Measurements from ENCODE around the gene HAPLN3. TPM values are rescaled to one million over a fixed set of nuclear protein-coding genes. Genes with fewer than 3 reads are reported as not detected.
"Not testable (repeated sequence)": the region's sequence is repeated elsewhere in the genome, so short reads cannot be mapped to it uniquely, and the experiment has no call there.

Gene HAPLN3, protein sequence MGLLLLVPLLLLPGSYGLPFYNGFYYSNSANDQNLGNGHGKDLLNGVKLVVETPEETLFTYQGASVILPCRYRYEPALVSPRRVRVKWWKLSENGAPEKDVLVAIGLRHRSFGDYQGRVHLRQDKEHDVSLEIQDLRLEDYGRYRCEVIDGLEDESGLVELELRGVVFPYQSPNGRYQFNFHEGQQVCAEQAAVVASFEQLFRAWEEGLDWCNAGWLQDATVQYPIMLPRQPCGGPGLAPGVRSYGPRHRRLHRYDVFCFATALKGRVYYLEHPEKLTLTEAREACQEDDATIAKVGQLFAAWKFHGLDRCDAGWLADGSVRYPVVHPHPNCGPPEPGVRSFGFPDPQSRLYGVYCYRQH
- total RNA-seq, result 10 to 100 TPM; 25.4 to 27.9 TPM
- long read RNA-seq, donor 1, transcript HAPLN3-201 (5 exons, 1,980 nt), result major isoform, 5 of 10 reads
- long read RNA-seq, donor 1, partial matches to known transcripts, result 1 of 10 reads
- long read RNA-seq, donor 1, other reads (novel, unspliced or antisense), result 3 of 10 reads
- long read RNA-seq, donor 2, transcript HAPLN3-201 (5 exons, 1,980 nt), result major isoform, 53 of 82 reads
- long read RNA-seq, donor 2, transcript HAPLN3-205 (3 exons, 807 nt), result minor isoform, 8 of 82 reads
- long read RNA-seq, donor 2, partial matches to known transcripts, result 7 of 82 reads
- long read RNA-seq, donor 2, other reads (novel, unspliced or antisense), result 12 of 82 reads

- DNase-seq (ENCODE audit: low spot score), result no peak
- intact Hi-C loops (cut with DNase I), result no loop called here
Measured at GRCh38 chr15:88894819-88895767, at the start of gene HAPLN3. Gene HAPLN3, minus strand, starts transcription at chr15:88895544. Its CDS starts 8,246 bp downstream, at chr15:88887298.

GRCh38 chr15:88940110-88940675, 44.8 kb upstream of the HAPLN3 start:
- intact Hi-C loops (cut with DNase I), result no loop called here
- DNase-seq (ENCODE audit: low spot score), result no peak

- DNase-seq (ENCODE audit: low spot score), result no peak
- intact Hi-C loops (cut with DNase I), result no loop called here
Measured at GRCh38 chr15:88939486-88939806, 44.1 kb upstream of the HAPLN3 start.

GRCh38 chr15:88938802-88939485, 43.6 kb upstream of the HAPLN3 start:
- intact Hi-C loops (cut with DNase I), result no loop called here
- DNase-seq (ENCODE audit: low spot score), result no peak

GRCh38 chr15:88934449-88934848, 39.1 kb upstream of the HAPLN3 start:
- intact Hi-C loops (cut with DNase I); DNase-seq (ENCODE audit: low spot score): not testable (repeated sequence)

- no peak for DNase-seq (ENCODE audit: low spot score)
- intact Hi-C loops (cut with DNase I), result no loop called here
Measured at GRCh38 chr15:88932875-88933330, 37.6 kb upstream of the HAPLN3 start.

- intact Hi-C loops (cut with DNase I), result no loop called here
- no peak for DNase-seq (ENCODE audit: low spot score)
Measured at GRCh38 chr15:88932271-88932874, 37.0 kb upstream of the HAPLN3 start.

GRCh38 chr15:88930579-88930978, 35.2 kb upstream of the HAPLN3 start:
- DNase-seq (ENCODE audit: low spot score), result no peak
- intact Hi-C loops (cut with DNase I), result no loop called here

- intact Hi-C loops (cut with DNase I); DNase-seq (ENCODE audit: low spot score): not testable (repeated sequence)
Measured at GRCh38 chr15:88929358-88930098, 34.2 kb upstream of the HAPLN3 start.

DNA sequence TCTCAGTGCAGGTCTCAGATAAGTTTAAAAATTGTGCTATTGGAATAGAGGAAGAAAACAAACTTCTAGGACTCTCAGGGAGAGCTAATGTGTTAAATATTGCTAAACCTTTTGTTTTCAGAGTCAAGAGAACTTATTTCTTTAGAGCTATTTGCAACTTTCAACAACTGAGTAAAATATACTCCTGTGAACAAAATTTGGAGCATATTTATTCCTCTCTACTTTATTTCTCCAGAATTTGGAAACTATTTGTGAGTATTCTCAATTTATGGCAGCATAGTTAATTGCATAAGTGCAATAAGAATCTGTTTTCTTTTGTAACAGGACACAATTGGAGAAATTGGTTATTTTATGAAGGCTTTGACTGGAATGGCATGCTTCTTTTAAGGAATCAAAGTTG, 32.8 kb upstream of the HAPLN3 start:
- intact Hi-C loops (cut with DNase I); DNase-seq (ENCODE audit: low spot score): not testable (repeated sequence)

GRCh38 chr15:88925648-88926047, 30.3 kb upstream of the HAPLN3 start:
- intact Hi-C loops (cut with DNase I); DNase-seq (ENCODE audit: low spot score): not testable (repeated sequence)

DNA sequence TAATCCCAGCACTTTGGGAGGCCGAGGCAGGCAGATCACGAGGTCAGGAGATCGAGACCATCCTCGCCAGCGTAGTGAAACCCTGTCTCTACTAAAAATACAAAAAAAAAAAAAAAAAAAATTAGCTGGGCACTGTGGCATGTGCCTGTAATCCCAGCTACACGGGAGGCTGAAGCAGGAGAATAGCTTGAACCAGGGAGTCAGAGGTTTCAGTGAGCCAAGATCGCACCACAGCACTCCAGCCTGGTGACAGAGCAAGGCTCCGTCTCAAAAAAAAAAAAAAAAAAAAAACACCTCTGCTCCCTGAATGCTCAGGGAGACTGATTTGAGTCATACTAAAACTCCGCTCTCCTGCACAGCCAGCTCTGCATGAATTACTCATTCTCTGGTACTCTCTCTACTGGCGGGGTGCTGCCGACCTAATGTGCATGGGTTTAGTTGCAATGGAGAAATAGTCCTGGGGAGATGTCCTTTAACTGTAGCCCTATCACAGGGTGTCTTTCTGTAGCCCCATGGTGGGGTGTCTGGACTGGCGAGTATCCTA, 25.6 kb upstream of the HAPLN3 start:
- intact Hi-C loops (cut with DNase I); DNase-seq (ENCODE audit: low spot score): not testable (repeated sequence)

GRCh38 chr15:88920186-88920891, 25.0 kb upstream of the HAPLN3 start:
- intact Hi-C loops (cut with DNase I), result no loop called here
- no peak for DNase-seq (ENCODE audit: low spot score)

DNA sequence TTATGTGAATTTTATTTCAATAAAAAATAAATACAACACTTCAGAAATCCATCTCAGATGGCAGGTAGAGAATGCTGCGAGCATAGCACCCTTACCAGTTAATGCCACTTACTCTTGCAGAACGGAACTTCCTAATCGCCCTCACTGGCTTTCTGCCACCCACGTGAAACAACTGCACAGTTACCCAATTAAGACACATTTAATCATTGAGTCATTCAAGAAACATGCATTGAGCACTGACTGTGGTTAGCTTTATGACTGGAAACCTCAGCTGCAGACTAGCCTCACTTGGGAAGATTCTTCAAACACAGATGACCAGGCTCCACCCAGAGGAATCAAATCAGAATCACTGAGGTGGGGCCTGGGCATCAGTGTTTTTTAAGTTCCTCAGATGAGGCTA, 23.4 kb upstream of the HAPLN3 start:
- no peak for DNase-seq (ENCODE audit: low spot score)

GRCh38 chr15:88917760-88918159, 22.4 kb upstream of the HAPLN3 start:
- DNase-seq (ENCODE audit: low spot score), result no peak
- intact Hi-C loops (cut with DNase I), result no loop called here

More for the DNA sequence above, 23.4 kb upstream of the HAPLN3 start:
- intact Hi-C loops (cut with DNase I), result no loop called here

DNA sequence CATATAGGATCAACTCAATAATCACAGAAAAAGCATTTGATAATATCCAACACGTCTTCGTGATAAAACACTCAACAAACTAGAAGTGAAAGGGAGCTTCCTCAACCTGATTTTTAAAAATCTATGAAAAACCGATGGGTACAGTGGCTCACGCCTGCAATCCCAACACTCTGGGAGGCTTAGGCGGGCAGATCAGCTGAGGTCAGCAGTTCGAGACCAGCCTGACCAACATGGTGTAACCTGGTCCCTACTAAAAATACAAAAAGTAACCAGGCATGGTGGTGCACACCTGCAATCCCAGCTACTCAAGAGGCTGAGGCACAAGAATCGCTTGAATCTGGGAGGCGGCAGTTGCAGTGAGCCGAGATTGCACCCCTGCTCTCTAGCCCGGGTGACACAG, 20.0 kb upstream of the HAPLN3 start:
- intact Hi-C loops (cut with DNase I), result no loop called here
- no peak for DNase-seq (ENCODE audit: low spot score)

DNA sequence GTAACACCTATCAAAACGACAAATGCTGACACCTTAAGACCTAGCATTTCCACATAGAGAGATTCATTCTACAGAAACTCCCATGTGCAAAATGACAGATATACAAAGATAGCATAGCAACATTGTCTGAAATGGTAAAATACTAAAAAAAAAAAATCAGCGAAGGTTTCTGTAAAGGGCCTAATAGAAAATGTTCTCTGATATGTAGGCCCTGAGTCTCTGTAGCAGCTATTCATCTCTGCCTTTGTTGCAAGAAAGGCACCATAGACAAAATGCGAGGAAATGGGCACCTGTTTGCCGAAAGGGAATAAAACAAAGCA, 18.5 kb upstream of the HAPLN3 start:
- DNase-seq (ENCODE audit: low spot score), result no peak
- intact Hi-C loops (cut with DNase I), result no loop called here

Measured in posterior vena cava (tissue), 2 donors.